HG02588 (cell line): ENCODE data around the gene FSTL4.

Source experiments
- ATAC-seq: cut with Tn5 transposase; IDR thresholded peaks from one replicate; pipeline ENCODE4 v1.9.1; 2021; ENCODE audit warnings: mild to moderate bottlenecking, moderate library complexity; ENCODE audit not compliant: unreplicated experiment

The FSTL4 gene

GRCh38 chr5:133483406-133484090, 128.8 kb downstream of the FSTL4 start:
- no peak for ATAC-seq

- no peak for ATAC-seq
These were observed 130.3 kb downstream of the FSTL4 start for GRCh38 chr5:133482028-133482427.

- ATAC-seq = no peak
These were observed 131.5 kb downstream of the FSTL4 start for GRCh38 chr5:133480866-133481265.

GRCh38 chr5:133480366-133480765, 132.0 kb downstream of the FSTL4 start:
- no peak for ATAC-seq

- no peak for ATAC-seq
These were observed 133.9 kb downstream of the FSTL4 start for GRCh38 chr5:133478199-133478985.

- ATAC-seq = no peak
These were observed 136.4 kb downstream of the FSTL4 start for GRCh38 chr5:133475986-133476385.

GRCh38 chr5:133474851-133475590, 137.3 kb downstream of the FSTL4 start:
- ATAC-seq = no peak

GRCh38 chr5:133473291-133473690, 139.1 kb downstream of the FSTL4 start:
- ATAC-seq = no peak

- no peak for ATAC-seq
These were observed 139.5 kb downstream of the FSTL4 start for GRCh38 chr5:133472829-133473228.

- no peak for ATAC-seq
These were observed 140.6 kb downstream of the FSTL4 start for GRCh38 chr5:133471699-133472098.

- ATAC-seq = no peak
These were observed 141.5 kb downstream of the FSTL4 start for GRCh38 chr5:133470841-133471240.

GRCh38 chr5:133469846-133470245, 142.5 kb downstream of the FSTL4 start:
- no peak for ATAC-seq

GRCh38 chr5:133469252-133469651, 143.1 kb downstream of the FSTL4 start:
- no peak for ATAC-seq

- no peak for ATAC-seq
These were observed 143.7 kb downstream of the FSTL4 start for GRCh38 chr5:133468596-133468995.

- no peak for ATAC-seq
These were observed 144.4 kb downstream of the FSTL4 start for GRCh38 chr5:133467826-133468463.

- ATAC-seq = no peak
These were observed 145.0 kb downstream of the FSTL4 start for GRCh38 chr5:133467335-133467779.

- ATAC-seq = no peak
These were observed 145.6 kb downstream of the FSTL4 start for GRCh38 chr5:133466556-133467334.

GRCh38 chr5:133464013-133464412, 148.3 kb downstream of the FSTL4 start:
- no peak for ATAC-seq

GRCh38 chr5:133461796-133462516, 150.4 kb downstream of the FSTL4 start:
- no peak for ATAC-seq
